IPS-20b (cell line): ENCODE data around the gene CISD3.
"Not testable (repeated sequence)": the region's sequence is repeated elsewhere in the genome, so short reads cannot be mapped to it uniquely, and the experiment has no call there.

ENCODE experiments used
- H3K27ac ChIP-seq: one replicate; pipeline ENCODE4 v1.5.1; 2013; ENCODE audit warnings: low read length
- H3K27me3 ChIP-seq: 2 replicates; pipeline ENCODE4 v1.6.1; 2013; ENCODE audit warnings: mild to moderate bottlenecking, low read length, inconsistent platforms; ENCODE audit not compliant: insufficient read depth
- H3K36me3 ChIP-seq: 2 replicates; pipeline ENCODE4 v1.6.1; 2013; ENCODE audit warnings: low read depth, mild to moderate bottlenecking, inconsistent platforms, low read length, moderate library complexity; ENCODE audit not compliant: insufficient read depth
- H3K4me1 ChIP-seq: 2 replicates; pipeline ENCODE4 v1.6.1; 2013; ENCODE audit warnings: mild to moderate bottlenecking, control low read depth, inconsistent platforms, low read length, moderate library complexity; ENCODE audit not compliant: insufficient read depth
- H3K4me3 ChIP-seq: 2 replicates; pipeline ENCODE4 v1.5.1; 2013; ENCODE audit warnings: mild to moderate bottlenecking, low read length, inconsistent platforms
- H3K9ac ChIP-seq: 2 replicates; pipeline ENCODE4 v1.6.1; 2013; ENCODE audit warnings: low read depth, mild to moderate bottlenecking, inconsistent platforms, low read length, moderate library complexity
- H3K9me3 ChIP-seq: 2 replicates; pipeline ENCODE4 v1.6.1; 2013; ENCODE audit warnings: mild to moderate bottlenecking, low read depth, low read length, inconsistent platforms; ENCODE audit not compliant: insufficient read depth

The CISD3 gene

GRCh38 chr17:38720941-38721340, 9.2 kb upstream of the CISD3 start:
- Histone ChIP-seq H3K27ac (no peak overlapping the region), H3K4me3 (no peak overlapping the region), H3K9ac (no peak overlapping the region), H3K9me3 (no peaks in the 10 kb centered on the region), H3K4me1 (peaks cover 6% of the 10 kb centered on the region; the same call in 1 of the 2 replicates), H3K36me3 (no peaks in the 10 kb centered on the region), H3K27me3 (peaks cover 19% of the 10 kb centered on the region)

GRCh38 chr17:38721802-38722201, 8.3 kb upstream of the CISD3 start:
- Histone ChIP-seq H3K9me3 (no peaks in the 10 kb centered on the region), H3K4me1 (peaks cover 6% of the 10 kb centered on the region; the same call in 1 of the 2 replicates), H3K27ac (no peak overlapping the region), H3K9ac (no peak overlapping the region), H3K27me3 (peaks cover 17% of the 10 kb centered on the region), H3K4me3 (no peak overlapping the region), H3K36me3 (no peaks in the 10 kb centered on the region)

- H3K36me3 ChIP-seq = no peaks in the 10 kb centered on the region
- no peaks in the 10 kb centered on the region for H3K9me3 ChIP-seq
- H3K4me3 ChIP-seq = no peak overlapping the region
- no peaks in the 10 kb centered on the region; the same call in 1 of the 2 replicates for H3K4me1 ChIP-seq
- H3K9ac ChIP-seq = no peak overlapping the region
- H3K27ac ChIP-seq = no peak overlapping the region
- peaks cover 33% of the 10 kb centered on the region for H3K27me3 ChIP-seq
Measured at GRCh38 chr17:38724337-38724988, 5.7 kb upstream of the CISD3 start.

GRCh38 chr17:38725066-38725465, 5.1 kb upstream of the CISD3 start:
- no peak overlapping the region for H3K27ac ChIP-seq
- H3K4me1 ChIP-seq = no peaks in the 10 kb centered on the region
- no peak overlapping the region for H3K4me3 ChIP-seq
- H3K36me3 ChIP-seq = no peaks in the 10 kb centered on the region
- H3K27me3 ChIP-seq = peaks cover 35% of the 10 kb centered on the region
- H3K9ac ChIP-seq = no peak overlapping the region
- no peaks in the 10 kb centered on the region for H3K9me3 ChIP-seq

- not testable (repeated sequence) for H3K9ac ChIP-seq, H3K4me1 ChIP-seq, H3K36me3 ChIP-seq, H3K9me3 ChIP-seq, H3K27ac ChIP-seq, H3K4me3 ChIP-seq
- peaks cover 26% of the 10 kb centered on the region for H3K27me3 ChIP-seq
Measured at GRCh38 chr17:38726145-38726544, 4.0 kb upstream of the CISD3 start.

- no peak overlapping the region for H3K9ac ChIP-seq
- H3K27ac ChIP-seq = no peak overlapping the region
- no peaks in the 10 kb centered on the region for H3K4me1 ChIP-seq
- H3K27me3 ChIP-seq = peaks cover 21% of the 10 kb centered on the region
- no peak overlapping the region for H3K4me3 ChIP-seq
- H3K36me3 ChIP-seq = peaks cover 2% of the 10 kb centered on the region; the same call in 1 of the 2 replicates
- no peaks in the 10 kb centered on the region for H3K9me3 ChIP-seq
Measured at GRCh38 chr17:38727736-38728135, 2.4 kb upstream of the CISD3 start.

GRCh38 chr17:38728290-38728831, 1.8 kb upstream of the CISD3 start:
- Histone ChIP-seq H3K27ac (no peak overlapping the region), H3K36me3 (peaks cover 9% of the 10 kb centered on the region), H3K9ac (no peak overlapping the region), H3K9me3 (no peaks in the 10 kb centered on the region), H3K27me3 (peaks cover 21% of the 10 kb centered on the region), H3K4me1 (no peaks in the 10 kb centered on the region), H3K4me3 (no peak overlapping the region)

GRCh38 chr17:38729368-38729885, 714 bp upstream of the CISD3 start:
- peak overlapping the region; percentile 69 for H3K4me3 ChIP-seq
- H3K9me3 ChIP-seq = no peaks in the 10 kb centered on the region
- peak overlapping the region; percentile 56; the same call in 1 of the 2 replicates for H3K9ac ChIP-seq
- H3K36me3 ChIP-seq = peaks cover 19% of the 10 kb centered on the region
- H3K4me1 ChIP-seq = no peaks in the 10 kb centered on the region
- H3K27me3 ChIP-seq = peaks cover 21% of the 10 kb centered on the region
- no peak overlapping the region for H3K27ac ChIP-seq

GRCh38 chr17:38730526-38731379, 612 bp downstream of the CISD3 start:
- Histone ChIP-seq H3K4me1 (no peaks in the 10 kb centered on the region), H3K27me3 (peaks cover 21% of the 10 kb centered on the region), H3K4me3 (peak overlapping the region; percentile 85), H3K9ac (peak overlapping the region; percentile 77; the same call in 1 of the 2 replicates), H3K9me3 (no peaks in the 10 kb centered on the region), H3K36me3 (peaks cover 29% of the 10 kb centered on the region), H3K27ac (no peak overlapping the region)

GRCh38 chr17:38731526-38732294, 1.6 kb downstream of the CISD3 start:
- peak overlapping the region; percentile 77; the same call in 1 of the 2 replicates for H3K9ac ChIP-seq
- H3K27ac ChIP-seq = no peak overlapping the region
- peaks cover 35% of the 10 kb centered on the region for H3K36me3 ChIP-seq
- no peaks in the 10 kb centered on the region for H3K4me1 ChIP-seq
- no peaks in the 10 kb centered on the region for H3K9me3 ChIP-seq
- H3K27me3 ChIP-seq = peaks cover 21% of the 10 kb centered on the region
- H3K4me3 ChIP-seq = 0 out of 2 replicates have a peak overlapping the region, but pooled peaks have one; percentile 85
